ENCODE results near the gene PKNOX2.

The PKNOX2 gene

DNA sequence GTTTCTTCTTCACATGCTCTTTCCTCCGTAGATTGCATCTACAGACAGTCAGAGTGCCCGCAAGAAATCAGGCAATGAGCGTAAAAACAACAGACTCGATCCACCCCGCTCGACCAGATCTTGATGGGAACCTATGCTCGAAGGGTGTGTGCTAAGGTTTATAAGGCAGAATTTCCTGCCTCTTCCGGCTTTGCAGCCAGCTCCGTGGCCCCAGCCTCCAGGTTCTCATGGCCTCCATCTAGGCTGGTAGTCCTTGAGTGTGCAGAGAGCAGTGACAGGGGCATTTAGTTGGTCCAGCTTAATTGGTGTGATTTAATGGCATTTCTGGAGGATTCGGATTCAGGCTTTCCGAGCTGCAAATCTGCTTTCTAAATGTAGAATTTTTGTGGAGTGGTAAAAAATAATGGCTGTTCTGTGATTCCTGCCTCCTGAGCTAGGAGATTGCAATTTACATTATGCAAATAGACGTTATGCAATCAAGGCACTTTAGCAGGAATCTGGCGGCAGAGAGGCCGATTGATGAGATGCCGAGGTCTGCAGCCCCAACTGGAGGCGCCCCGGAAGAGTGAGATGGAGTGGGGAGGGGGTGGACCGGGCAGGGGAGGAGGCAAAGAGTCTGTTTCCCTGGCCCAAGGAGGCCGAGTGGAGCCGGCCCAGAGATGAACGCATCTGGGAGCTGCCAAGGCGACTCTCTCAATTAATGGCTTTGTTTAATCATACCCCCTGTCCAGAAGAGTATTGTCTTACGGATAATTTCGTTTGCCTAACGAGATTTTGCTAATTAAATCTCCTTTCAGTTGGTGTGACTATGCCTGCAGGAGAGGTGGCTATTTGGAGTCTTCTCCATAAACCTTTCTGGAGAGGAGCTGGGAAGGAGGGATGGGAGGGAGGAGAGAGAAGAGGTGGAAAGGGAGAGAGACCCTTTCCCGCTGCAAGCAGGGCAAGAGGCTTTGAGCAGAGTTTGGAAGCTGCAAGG lies 75.3 kb downstream of the PKNOX2 start:
- no peak for DNase-seq

GRCh38 chr11:125241104-125241503 lies 76.6 kb downstream of the PKNOX2 start:
- no peak for DNase-seq

DNA sequence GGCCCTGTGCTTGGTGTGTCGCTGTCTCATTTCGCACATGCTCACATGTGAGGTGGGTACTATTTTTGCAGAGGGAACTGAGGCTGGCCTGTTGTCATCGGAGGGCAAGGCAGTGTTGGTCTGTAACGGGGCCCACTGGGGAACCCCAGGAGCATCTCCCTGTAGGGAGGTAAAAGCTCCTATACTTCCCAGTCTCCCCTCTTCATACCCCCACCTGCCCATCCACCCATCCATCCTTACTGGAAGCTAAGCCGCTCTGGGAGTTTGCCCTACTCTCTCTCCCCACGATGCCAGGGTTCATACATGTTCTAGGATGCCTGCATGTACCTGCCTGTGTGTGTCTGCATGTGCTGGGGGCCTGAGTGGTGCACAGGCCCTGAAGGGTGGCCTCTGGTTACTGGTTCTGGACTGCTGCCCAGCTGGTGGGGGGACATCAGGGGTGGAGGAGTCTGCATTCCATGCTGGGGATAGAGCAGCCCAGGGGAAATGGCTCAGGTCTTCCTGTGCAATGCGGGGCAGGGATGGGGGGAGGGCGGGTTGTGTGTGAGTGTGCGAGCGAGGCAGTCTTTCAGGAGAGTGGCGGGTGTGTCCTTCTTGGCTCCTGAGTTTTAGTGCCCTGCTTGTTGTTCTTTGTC lies 77.7 kb downstream of the PKNOX2 start:
- DNase-seq: no peak

DNA sequence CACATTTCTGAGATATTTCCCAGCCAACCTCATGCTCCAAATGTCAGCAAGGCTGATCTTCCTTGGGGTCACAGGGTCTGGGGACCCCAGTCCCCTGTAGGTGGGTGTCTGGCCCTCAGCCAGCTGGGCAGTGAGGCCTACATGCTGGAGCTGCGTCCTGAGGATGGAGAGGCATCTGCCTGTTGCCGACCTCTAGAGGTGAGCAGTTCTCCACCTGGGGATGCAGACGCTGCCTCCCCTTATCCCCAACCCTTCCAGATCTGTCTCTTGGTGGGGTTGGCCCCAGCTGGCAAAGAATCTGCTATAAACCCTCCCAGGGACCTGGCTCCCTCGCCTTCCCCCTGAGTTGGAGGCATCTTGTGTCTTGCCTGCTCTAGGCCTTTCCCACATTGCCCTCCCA lies 79.6 kb downstream of the PKNOX2 start:
- no peak for DNase-seq

DNA sequence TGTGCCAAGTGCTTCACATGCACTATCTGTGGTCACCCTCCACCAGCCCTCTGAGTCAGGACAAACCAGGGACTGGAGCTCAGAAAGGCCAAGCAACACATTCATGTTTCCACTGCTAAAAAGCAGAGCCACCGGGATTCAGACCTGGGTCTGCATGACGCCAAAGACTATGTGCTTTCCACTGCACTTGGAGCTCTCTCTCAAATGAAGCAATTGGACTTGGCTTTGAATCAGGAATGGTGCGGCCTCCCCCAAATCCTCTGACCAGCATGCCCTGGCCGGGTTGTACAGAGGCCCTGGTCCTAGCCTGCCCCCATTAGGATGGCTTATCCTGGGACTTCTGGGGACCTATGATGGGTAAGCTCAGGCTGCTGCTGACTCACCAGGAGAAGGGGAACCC lies 80.7 kb downstream of the PKNOX2 start:
- DNase-seq: no peak

DNA sequence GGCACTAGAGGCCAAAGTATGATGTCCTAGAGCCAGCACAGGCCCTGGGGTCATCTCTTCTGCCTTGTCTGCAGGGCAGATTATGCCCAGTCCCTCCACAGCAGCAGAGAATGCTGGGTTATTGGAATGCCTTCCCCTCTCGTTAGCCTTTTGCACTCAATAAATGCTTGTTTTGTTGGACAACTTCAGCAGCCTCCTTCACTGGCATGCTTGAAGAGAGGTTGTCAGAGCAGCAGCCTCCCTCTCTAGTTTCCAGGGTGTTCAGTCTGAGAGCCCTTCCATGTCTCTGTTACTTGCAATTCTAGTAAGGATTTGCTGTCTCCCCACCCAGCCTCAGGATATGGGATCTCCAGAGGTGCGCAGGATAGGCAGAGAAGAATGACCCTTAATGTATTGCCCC lies 82.9 kb downstream of the PKNOX2 start:
- DNase-seq: no peak

GRCh38 chr11:125250318-125251213 lies 86.0 kb downstream of the PKNOX2 start:
- DNase-seq: no peak

GRCh38 chr11:125251214-125251545 lies 86.6 kb downstream of the PKNOX2 start:
- no peak for DNase-seq

- DNase-seq: no peak
Observed at GRCh38 chr11:125251956-125252355, 87.4 kb downstream of the PKNOX2 start.

- no peak for DNase-seq
Observed at GRCh38 chr11:125253289-125253688, 88.7 kb downstream of the PKNOX2 start.

DNA sequence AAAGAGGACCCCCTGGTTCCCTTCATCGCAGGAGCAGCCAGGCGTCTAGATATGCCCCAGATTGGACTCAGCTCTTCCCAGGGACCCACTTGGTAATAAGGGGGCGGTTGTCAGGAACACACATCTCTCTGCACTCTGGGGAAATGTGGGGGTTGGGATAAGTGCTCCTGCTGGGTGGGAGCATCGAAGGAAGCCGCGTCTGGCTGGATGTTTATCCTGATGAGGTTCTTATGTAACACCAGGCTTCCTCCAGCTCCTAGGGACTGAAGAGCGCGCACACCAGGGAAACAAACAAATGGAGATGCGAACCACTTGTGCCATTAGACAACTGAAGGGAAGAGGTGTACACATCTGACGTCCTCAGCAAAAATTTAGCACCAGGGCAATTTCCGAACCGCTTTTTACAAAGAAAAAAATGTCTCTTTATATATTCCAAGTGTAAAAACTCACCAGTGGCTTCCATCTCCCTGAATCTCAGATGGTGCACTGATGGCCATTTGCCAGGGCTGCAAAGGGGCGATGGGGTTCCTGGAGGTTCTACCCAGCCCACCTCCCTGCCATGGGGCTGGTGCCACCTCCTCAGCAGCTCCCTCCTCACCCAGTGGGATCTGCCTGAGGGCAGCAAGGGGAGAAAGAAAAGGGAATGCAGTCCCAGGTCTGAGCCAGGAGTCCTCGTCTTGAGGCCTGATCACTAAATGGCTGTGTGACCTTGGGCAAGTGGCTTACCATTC lies 89.4 kb downstream of the PKNOX2 start:
- no peak for DNase-seq

GRCh38 chr11:125256541-125257189 lies 92.1 kb downstream of the PKNOX2 start:
- no peak for DNase-seq

DNA sequence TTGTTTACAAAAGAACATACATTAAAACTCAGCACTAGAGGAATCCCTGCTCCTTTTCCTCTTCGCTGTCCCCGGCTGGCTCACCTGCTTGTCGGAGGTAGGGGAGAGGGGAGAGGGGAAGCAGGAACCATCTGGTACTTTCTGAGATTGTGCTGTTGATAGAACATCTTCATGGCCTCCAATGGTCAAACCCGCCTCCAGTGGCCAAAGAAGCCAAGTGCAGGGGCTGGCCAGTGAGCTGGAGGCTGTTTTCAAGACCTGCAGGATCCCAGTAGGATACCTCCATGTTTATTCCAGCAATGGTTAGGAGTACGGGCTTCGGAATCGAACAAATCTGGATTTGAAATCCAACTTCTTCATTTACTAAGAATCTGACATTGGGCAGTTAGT lies 92.6 kb downstream of the PKNOX2 start:
- DNase-seq: no peak

GRCh38 chr11:125257751-125258150 lies 93.2 kb downstream of the PKNOX2 start:
- no peak for DNase-seq

- no peak for DNase-seq
Observed at GRCh38 chr11:125258291-125259032, 93.9 kb downstream of the PKNOX2 start.

DNA sequence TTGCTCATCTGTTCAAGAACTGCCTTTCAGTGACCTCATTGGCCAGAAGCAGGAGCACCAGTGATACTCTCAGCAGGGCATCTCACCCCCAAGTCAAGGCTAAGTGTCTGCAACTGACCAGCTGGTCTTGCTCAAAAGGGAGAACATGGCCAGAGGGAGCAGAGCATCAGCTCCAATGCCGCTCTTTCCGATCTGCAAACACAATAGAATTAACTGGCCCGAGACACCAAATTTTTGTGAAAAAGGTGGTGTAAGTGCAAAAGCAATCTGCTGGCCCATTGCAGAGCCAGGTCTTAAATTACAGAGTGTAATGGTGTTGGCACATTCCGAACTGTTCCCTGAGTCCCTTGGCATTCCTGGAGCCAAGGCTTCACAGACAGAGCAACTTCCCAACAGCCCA lies 97.0 kb downstream of the PKNOX2 start:
- no peak for DNase-seq

GRCh38 chr11:125262194-125262829 lies 97.8 kb downstream of the PKNOX2 start:
- DNase-seq: no peak

DNA sequence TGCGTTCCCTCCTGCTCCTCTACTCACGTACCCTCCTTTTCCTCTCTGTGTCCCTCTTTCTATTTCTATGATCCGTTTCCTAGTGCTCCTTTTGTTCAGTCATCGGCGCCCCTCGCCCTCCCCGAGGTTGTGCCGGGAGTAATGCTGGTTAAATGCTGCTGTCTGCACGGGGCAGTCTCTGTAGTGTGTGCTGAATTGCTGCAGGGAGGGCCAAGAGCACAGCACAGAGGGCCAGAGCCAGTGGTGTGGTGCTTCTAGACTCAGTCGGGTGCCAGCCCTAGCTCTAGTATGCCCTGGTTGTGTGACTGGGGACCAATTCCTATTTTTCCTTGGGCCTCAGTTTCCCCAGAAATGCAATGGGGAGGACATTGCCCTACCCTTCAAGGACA lies 98.3 kb downstream of the PKNOX2 start:
- no peak for DNase-seq

GRCh38 chr11:125263268-125263790 lies 98.8 kb downstream of the PKNOX2 start:
- no peak for DNase-seq
